Hepatic stellate cell (primary cell): Measurements from ENCODE around the gene HGD.
"Not testable (repeated sequence)": the region's sequence is repeated elsewhere in the genome, so short reads cannot be mapped to it uniquely, and the experiment has no call there.

Experiments
- DNase-seq: peaks from one replicate; pipeline ENCODE4 v3.0.0; 2011; ENCODE audit warnings: low spot score

Gene HGD

GRCh38 chr3:120638820-120639219 is 43.2 kb downstream of the HGD start:
- DNase-seq, result not testable (repeated sequence)

- no peak for DNase-seq
These were observed 44.0 kb downstream of the HGD start for GRCh38 chr3:120637851-120638559.

GRCh38 chr3:120636795-120637401 is 45.1 kb downstream of the HGD start:
- DNase-seq, result no peak

GRCh38 chr3:120634539-120634938 is 47.5 kb downstream of the HGD start:
- DNase-seq, result no peak

GRCh38 chr3:120625159-120625586 is 56.9 kb downstream of the HGD start:
- no peak for DNase-seq

- no peak for DNase-seq
These were observed 58.3 kb downstream of the HGD start for GRCh38 chr3:120623727-120624093.

- DNase-seq, result no peak
These were observed 58.9 kb downstream of the HGD start for GRCh38 chr3:120622870-120623726.

- no peak for DNase-seq
These were observed 59.6 kb downstream of the HGD start for GRCh38 chr3:120622457-120622856.

GRCh38 chr3:120616745-120617144 is 65.3 kb downstream of the HGD start:
- not testable (repeated sequence) for DNase-seq

GRCh38 chr3:120615847-120616609 is 66.0 kb downstream of the HGD start:
- peak; percentile 10 for DNase-seq

- DNase-seq, result no peak
These were observed 67.3 kb downstream of the HGD start for GRCh38 chr3:120614765-120615164.

GRCh38 chr3:120608506-120608905 is 73.5 kb downstream of the HGD start:
- DNase-seq, result no peak

- DNase-seq, result no peak
These were observed 77.3 kb downstream of the HGD start for GRCh38 chr3:120604784-120605183.

GRCh38 chr3:120604382-120604781 is 77.7 kb downstream of the HGD start:
- no peak for DNase-seq

- no peak for DNase-seq
These were observed 79.4 kb downstream of the HGD start for GRCh38 chr3:120602682-120603081.

GRCh38 chr3:120601554-120601953 is 80.5 kb downstream of the HGD start:
- no peak for DNase-seq

- DNase-seq, result no peak
These were observed 82.8 kb downstream of the HGD start for GRCh38 chr3:120599211-120599610.

- DNase-seq, result no peak
These were observed 84.5 kb downstream of the HGD start for GRCh38 chr3:120597445-120598049.

GRCh38 chr3:120596853-120597223 is 85.2 kb downstream of the HGD start:
- DNase-seq, result no peak

- DNase-seq, result peak; percentile 94
These were observed 85.8 kb downstream of the HGD start, which contains the start of gene NDUFB4 for GRCh38 chr3:120596116-120596852. NDUFB4 (plus strand) TSS chr3:120596336; CDS start chr3:120596360, 24 bp downstream.

- DNase-seq, result no peak
These were observed 86.3 kb downstream of the HGD start for GRCh38 chr3:120595788-120596115.
